NB4 (cell line): ENCODE measurements around the gene ENTPD1.

Source experiments
- CTCF ChIP-seq: IDR thresholded peaks from one replicate; pipeline ENCODE4 v1.5.1; 2012; ENCODE audit warnings: low read depth, low read length
- MYC ChIP-seq: IDR thresholded peaks from 2 replicates; pipeline ENCODE4 v1.6.1; 2011; ENCODE audit warnings: low read depth, low read length
- POLR2A ChIP-seq: IDR thresholded peaks from 2 replicates; pipeline ENCODE4 v1.6.1; 2011; ENCODE audit warnings: mild to moderate bottlenecking; ENCODE audit not compliant: insufficient read length; ENCODE audit errors: extremely low read depth
- TF ChIP-seq, protein P1 (sequence below): IDR thresholded peaks from 2 replicates; pipeline ENCODE4 v1.6.1; 2011; ENCODE audit warnings: low read depth, low read length

- no peak for TF ChIP-seq CTCF
- no peak for TF ChIP-seq POLR2A
- no peak for TF ChIP-seq MYC
- TF ChIP-seq, protein P1, sequence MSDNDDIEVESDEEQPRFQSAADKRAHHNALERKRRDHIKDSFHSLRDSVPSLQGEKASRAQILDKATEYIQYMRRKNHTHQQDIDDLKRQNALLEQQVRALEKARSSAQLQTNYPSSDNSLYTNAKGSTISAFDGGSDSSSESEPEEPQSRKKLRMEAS = no peak
These were observed 153.6 kb downstream of the ENTPD1 start for GRCh38 chr10:95909561-95909960.
